Loucy (cell line): ENCODE data around the gene PDCD4.

ENCODE experiments used
- H2AFZ ChIP-seq: fragments of 200-600 bp; sonication (generic); 2 replicates; pipeline ENCODE4 v1.6.0; 2016; ENCODE audit warnings: antibody characterized with exemption, mild to moderate bottlenecking, low read length, moderate library complexity
- H3F3A ChIP-seq: fragments of 200-600 bp; 2 replicates; pipeline ENCODE4 v1.6.0; 2016; ENCODE audit warnings: antibody characterized with exemption, low read depth, mild to moderate bottlenecking
- H3K27me3 ChIP-seq: fragments of 200-600 bp; sonication (generic); 2 replicates; pipeline ENCODE4 v1.6.1; 2014; ENCODE audit warnings: low read length, mild to moderate bottlenecking; ENCODE audit not compliant: insufficient read depth, poor library complexity, severe bottlenecking
- H3K36me3 ChIP-seq: fragments of 200-600 bp; sonication (generic); 2 replicates; pipeline ENCODE4 v1.6.1; 2016; ENCODE audit warnings: low read length; ENCODE audit not compliant: insufficient read depth
- H3K4me1 ChIP-seq: fragments of 200-600 bp; sonication (generic); 2 replicates; pipeline ENCODE4 v1.5.1; 2014; ENCODE audit warnings: low read length, mild to moderate bottlenecking; ENCODE audit not compliant: insufficient read depth, poor library complexity, severe bottlenecking
- H3K4me2 ChIP-seq: fragments of 200-600 bp; sonication (generic); 2 replicates; pipeline ENCODE4 v1.6.0; 2014; ENCODE audit warnings: antibody characterized with exemption, low read length, low read depth, mild to moderate bottlenecking; ENCODE audit not compliant: poor library complexity, severe bottlenecking
- H3K4me3 ChIP-seq: fragments of 200-600 bp; sonication (generic); 2 replicates; pipeline ENCODE4 v1.5.1; 2014; ENCODE audit warnings: low read length, mild to moderate bottlenecking, mixed read lengths; ENCODE audit not compliant: poor library complexity, severe bottlenecking
- H3K79me2 ChIP-seq: fragments of 200-600 bp; sonication (generic); 2 replicates; pipeline ENCODE4 v1.6.1; 2014; ENCODE audit warnings: low read length; ENCODE audit not compliant: insufficient read depth
- H3K9ac ChIP-seq: fragments of 200-600 bp; sonication (generic); 2 replicates; pipeline ENCODE4 v1.6.0; 2014; ENCODE audit warnings: mild to moderate bottlenecking, low read depth, low read length, moderate library complexity; ENCODE audit not compliant: poor library complexity, severe bottlenecking
- H3K9me2 ChIP-seq: fragments of 200-600 bp; sonication (generic); replicated peaks from 2 replicates; pipeline ENCODE4 v1.6.1; 2016; ENCODE audit warnings: low read depth, low read length, mixed read lengths
- H3K9me3 ChIP-seq: fragments of 200-600 bp; sonication (generic); 2 replicates; pipeline ENCODE4 v1.6.1; 2014; ENCODE audit warnings: mild to moderate bottlenecking, antibody characterized with exemption, low read length, low read depth; ENCODE audit not compliant: insufficient read depth
- H4K20me1 ChIP-seq: fragments of 200-600 bp; sonication (generic); 2 replicates; pipeline ENCODE4 v1.6.0; 2014; ENCODE audit warnings: antibody characterized with exemption, low read length, mild to moderate bottlenecking; ENCODE audit not compliant: insufficient read depth, poor library complexity, severe bottlenecking
- EZH2phosphoT487 ChIP-seq: fragments of 200-600 bp; IDR thresholded peaks from 2 replicates; pipeline ENCODE4 v1.6.1; 2018; ENCODE audit warnings: antibody characterized with exemption, mild to moderate bottlenecking, moderate library complexity, borderline replicate concordance
- TF ChIP-seq, protein P1 (sequence below): fragments of 200-600 bp; sonication (generic); conservative IDR thresholded peaks from 2 replicates; pipeline ENCODE4 v1.5.1; 2014; ENCODE audit warnings: mild to moderate bottlenecking, antibody characterized with exemption, low read length

The PDCD4 gene

DNA sequence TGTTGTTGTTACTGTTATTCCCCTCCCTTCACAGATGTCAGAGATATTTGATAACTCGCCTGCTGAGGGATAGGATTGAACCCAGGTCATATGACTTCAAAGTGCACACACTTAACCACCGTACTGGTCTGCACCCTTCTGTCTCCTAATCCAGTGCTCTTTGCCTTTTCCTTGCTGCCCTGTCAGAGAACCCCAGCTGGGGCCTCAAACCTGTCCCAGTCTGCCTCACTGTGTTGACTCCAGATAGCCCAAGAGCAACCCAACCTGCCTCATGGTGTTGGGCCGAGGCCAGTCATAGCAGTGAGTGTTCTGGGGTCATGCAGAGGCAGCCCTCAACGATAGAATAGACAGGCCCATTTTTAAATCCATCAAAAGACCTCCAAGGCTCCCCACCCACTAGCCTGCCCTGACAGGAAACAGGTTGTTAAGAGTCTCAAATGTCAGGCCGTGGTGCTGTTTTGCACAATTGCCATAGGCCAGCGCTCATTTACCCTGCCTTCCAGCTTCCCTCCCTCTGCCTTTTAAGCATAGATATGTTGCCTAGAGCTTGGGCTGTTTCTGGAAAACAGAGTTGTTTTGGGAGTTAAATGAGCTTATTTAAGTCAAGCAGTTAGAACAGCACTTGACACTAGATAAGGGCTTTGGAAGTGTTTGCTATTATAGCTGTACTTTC lies 37.0 kb upstream of the PDCD4 start:
- H2AFZ ChIP-seq = peak overlapping the region; percentile 88
- no peaks in the 10 kb centered on the region for H4K20me1 ChIP-seq
- 0 out of 2 replicates have a peak, but pooled peaks cover 3% of the 10 kb centered on the region for H3F3A ChIP-seq
- no peak for TF ChIP-seq EZH2phosphoT487
- TF ChIP-seq, protein P1, sequence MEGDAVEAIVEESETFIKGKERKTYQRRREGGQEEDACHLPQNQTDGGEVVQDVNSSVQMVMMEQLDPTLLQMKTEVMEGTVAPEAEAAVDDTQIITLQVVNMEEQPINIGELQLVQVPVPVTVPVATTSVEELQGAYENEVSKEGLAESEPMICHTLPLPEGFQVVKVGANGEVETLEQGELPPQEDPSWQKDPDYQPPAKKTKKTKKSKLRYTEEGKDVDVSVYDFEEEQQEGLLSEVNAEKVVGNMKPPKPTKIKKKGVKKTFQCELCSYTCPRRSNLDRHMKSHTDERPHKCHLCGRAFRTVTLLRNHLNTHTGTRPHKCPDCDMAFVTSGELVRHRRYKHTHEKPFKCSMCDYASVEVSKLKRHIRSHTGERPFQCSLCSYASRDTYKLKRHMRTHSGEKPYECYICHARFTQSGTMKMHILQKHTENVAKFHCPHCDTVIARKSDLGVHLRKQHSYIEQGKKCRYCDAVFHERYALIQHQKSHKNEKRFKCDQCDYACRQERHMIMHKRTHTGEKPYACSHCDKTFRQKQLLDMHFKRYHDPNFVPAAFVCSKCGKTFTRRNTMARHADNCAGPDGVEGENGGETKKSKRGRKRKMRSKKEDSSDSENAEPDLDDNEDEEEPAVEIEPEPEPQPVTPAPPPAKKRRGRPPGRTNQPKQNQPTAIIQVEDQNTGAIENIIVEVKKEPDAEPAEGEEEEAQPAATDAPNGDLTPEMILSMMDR = no peak
- H3K4me1 ChIP-seq = peaks cover 54% of the 10 kb centered on the region
- peak overlapping the region; percentile 52 for H3K4me3 ChIP-seq
- peak overlapping the region; percentile 62 for H3K9ac ChIP-seq
- no peaks in the 10 kb centered on the region for H3K9me3 ChIP-seq
- no peaks in the 10 kb centered on the region for H3K36me3 ChIP-seq
- no peaks in the 10 kb centered on the region for H3K27me3 ChIP-seq
- peaks cover 23% of the 10 kb centered on the region for H3K79me2 ChIP-seq
- peak overlapping the region; percentile 70 for H3K4me2 ChIP-seq
- no peaks in the 10 kb centered on the region for H3K9me2 ChIP-seq

DNA sequence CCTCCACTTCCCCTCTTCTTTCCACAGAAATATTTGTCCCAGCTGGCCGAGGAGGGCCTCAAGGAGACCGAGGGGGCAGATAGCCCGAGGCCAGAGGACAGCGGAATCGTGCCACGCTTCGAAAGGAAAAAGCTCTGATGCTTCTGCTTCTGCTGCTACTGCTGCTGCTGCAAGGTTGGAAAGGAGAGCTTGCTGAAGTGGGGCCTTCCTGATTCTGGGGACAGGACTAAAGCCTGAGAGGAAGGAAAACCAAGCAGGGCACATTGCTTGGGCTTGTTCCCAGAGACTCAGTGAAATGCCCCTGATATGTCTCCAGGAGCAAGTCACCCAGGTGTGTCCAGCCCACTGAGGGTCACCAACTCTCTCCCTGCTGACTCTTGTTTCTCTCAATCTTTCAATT lies 35.9 kb upstream of the PDCD4 start:
- H3K4me1 ChIP-seq = peaks cover 54% of the 10 kb centered on the region
- peak overlapping the region; percentile 62 for H3K9ac ChIP-seq
- TF ChIP-seq, protein P1 = no peak
- TF ChIP-seq EZH2phosphoT487 = no peak

DNA sequence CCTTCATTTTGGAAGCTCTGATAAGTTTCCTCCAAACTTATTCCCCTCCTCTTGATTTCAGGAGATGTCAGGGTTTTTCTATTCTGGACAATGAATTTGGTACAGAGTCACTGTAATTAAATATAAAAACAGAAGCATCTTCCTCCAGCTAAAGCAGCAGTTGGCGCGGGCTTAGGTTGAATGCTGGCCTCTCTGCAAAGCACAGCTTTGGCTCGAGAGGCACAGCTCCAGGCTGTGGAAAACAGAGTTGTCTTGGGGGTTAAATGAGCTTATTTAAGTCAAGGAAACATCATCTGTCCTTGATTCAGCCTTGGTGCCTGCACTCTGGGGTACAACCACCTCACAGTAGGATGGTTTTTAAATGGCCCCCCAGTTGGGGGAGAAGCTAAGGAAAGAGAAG lies 35.0 kb upstream of the PDCD4 start:
- H3K79me2 ChIP-seq = peaks cover 23% of the 10 kb centered on the region
- no peak overlapping the region for H2AFZ ChIP-seq
- H3K4me1 ChIP-seq = peaks cover 56% of the 10 kb centered on the region
- TF ChIP-seq EZH2phosphoT487 = no peak
- TF ChIP-seq, protein P1 = no peak
- H3K9me2 ChIP-seq = no peaks in the 10 kb centered on the region
- H3K9ac ChIP-seq = peak overlapping the region; percentile 62
- H3K4me3 ChIP-seq = peak overlapping the region; percentile 52
- H3F3A ChIP-seq = 0 out of 2 replicates have a peak, but pooled peaks cover 3% of the 10 kb centered on the region
- no peaks in the 10 kb centered on the region for H3K36me3 ChIP-seq
- no peaks in the 10 kb centered on the region for H3K27me3 ChIP-seq
- no peaks in the 10 kb centered on the region for H4K20me1 ChIP-seq
- H3K4me2 ChIP-seq = peak overlapping the region; percentile 70
- H3K9me3 ChIP-seq = no peaks in the 10 kb centered on the region

More for the DNA sequence above, 35.9 kb upstream of the PDCD4 start:
- 0 out of 2 replicates have a peak, but pooled peaks cover 3% of the 10 kb centered on the region for H3F3A ChIP-seq
- H3K4me2 ChIP-seq = peak overlapping the region; percentile 70
- no peaks in the 10 kb centered on the region for H3K36me3 ChIP-seq
- no peaks in the 10 kb centered on the region for H3K9me2 ChIP-seq
- H3K27me3 ChIP-seq = no peaks in the 10 kb centered on the region
- H3K4me3 ChIP-seq = peak overlapping the region; percentile 52
- no peak overlapping the region for H2AFZ ChIP-seq
- peaks cover 23% of the 10 kb centered on the region for H3K79me2 ChIP-seq
- H4K20me1 ChIP-seq = no peaks in the 10 kb centered on the region
- H3K9me3 ChIP-seq = no peaks in the 10 kb centered on the region
